ACC112 (cell line): ENCODE measurements around the gene PGLYRP4.
"Not testable (repeated sequence)": the region's sequence is repeated elsewhere in the genome, so short reads cannot be mapped to it uniquely, and the experiment has no call there.

Experiments
- H2AFZ ChIP-seq: fragments of 200-600 bp; sonication (generic); one replicate; pipeline ENCODE4 v1.6.0; 2017; ENCODE audit warnings: antibody characterized with exemption, low read length; ENCODE audit not compliant: unreplicated experiment
- H3K27ac ChIP-seq: fragments of 200-600 bp; sonication (generic); 2 replicates; pipeline ENCODE4 v1.5.1; 2014; ENCODE audit warnings: low read depth, mild to moderate bottlenecking, antibody characterized with exemption, low read length, moderate library complexity
- H3K27me3 ChIP-seq: fragments of 200-600 bp; sonication (generic); 2 replicates; pipeline ENCODE4 v1.6.1; 2014; ENCODE audit warnings: mild to moderate bottlenecking, antibody characterized with exemption, low read length, moderate library complexity, mixed read lengths; ENCODE audit not compliant: insufficient read depth
- H3K36me3 ChIP-seq: fragments of 200-600 bp; sonication (generic); 2 replicates; pipeline ENCODE4 v1.6.1; 2016; ENCODE audit warnings: mild to moderate bottlenecking, antibody characterized with exemption, low read length, moderate library complexity, mixed read lengths; ENCODE audit not compliant: insufficient read depth
- H3K4me1 ChIP-seq: fragments of 200-600 bp; sonication (generic); one replicate; pipeline ENCODE4 v1.6.1; 2016; ENCODE audit warnings: low read length, mixed read lengths; ENCODE audit not compliant: insufficient read depth, unreplicated experiment, control insufficient read depth
- H3K4me3 ChIP-seq: fragments of 200-600 bp; sonication (generic); 2 replicates; pipeline ENCODE4 v1.5.1; 2014; ENCODE audit warnings: mild to moderate bottlenecking, low read depth, low read length
- H3K79me2 ChIP-seq: fragments of 200-600 bp; sonication (generic); one replicate; pipeline ENCODE4 v1.6.0; 2016; ENCODE audit warnings: low read length; ENCODE audit not compliant: control insufficient read depth, unreplicated experiment, insufficient read depth

PGLYRP4 gene

DNA sequence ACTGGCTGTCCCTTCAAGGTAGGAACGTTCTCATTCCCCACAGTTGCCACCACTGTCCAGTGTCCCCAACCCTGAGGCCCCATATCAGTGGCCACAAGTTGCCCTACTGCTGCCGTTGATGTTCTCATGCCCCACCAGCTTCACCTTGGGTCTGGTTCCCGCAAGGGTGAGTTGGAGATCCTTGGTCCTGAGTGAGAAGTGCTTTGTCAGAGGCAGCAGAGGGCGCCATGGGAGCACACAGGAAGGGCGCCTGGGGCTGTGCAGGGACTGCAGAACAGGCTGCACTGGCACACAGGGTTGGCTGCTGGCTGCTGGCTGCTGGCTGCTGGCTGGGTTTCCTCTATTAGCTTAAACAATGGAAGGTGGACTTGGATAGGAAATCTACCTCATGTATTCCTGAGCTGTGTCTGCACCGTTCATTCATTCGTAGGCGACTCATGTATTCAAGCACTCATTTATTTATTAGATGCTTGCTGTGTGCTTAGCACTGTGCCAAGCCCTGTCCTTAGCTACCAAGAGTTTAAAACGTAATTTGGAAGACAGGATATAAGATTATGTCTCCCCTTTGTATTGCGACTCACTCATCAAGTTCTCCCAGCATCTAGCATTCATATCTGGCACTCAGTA, 6.9 kb upstream of the PGLYRP4 start:
- H3K79me2 ChIP-seq, result no peaks in the 10 kb centered on the region
- peaks cover 50% of the 10 kb centered on the region for H3K27me3 ChIP-seq
- no peak overlapping the region for H3K27ac ChIP-seq
- no peak overlapping the region for H2AFZ ChIP-seq
- H3K36me3 ChIP-seq, result no peaks in the 10 kb centered on the region
- no peak overlapping the region for H3K4me3 ChIP-seq
- no peaks in the 10 kb centered on the region for H3K4me1 ChIP-seq

- Histone ChIP-seq H3K36me3 (no peaks in the 10 kb centered on the region), H3K27ac (no peak overlapping the region), H3K79me2 (no peaks in the 10 kb centered on the region), H3K4me3 (no peak overlapping the region), H3K27me3 (peaks cover 49% of the 10 kb centered on the region), H3K4me1 (no peaks in the 10 kb centered on the region), H2AFZ (no peak overlapping the region)
Observed at GRCh38 chr1:153354515-153355193, 6.0 kb upstream of the PGLYRP4 start.

DNA sequence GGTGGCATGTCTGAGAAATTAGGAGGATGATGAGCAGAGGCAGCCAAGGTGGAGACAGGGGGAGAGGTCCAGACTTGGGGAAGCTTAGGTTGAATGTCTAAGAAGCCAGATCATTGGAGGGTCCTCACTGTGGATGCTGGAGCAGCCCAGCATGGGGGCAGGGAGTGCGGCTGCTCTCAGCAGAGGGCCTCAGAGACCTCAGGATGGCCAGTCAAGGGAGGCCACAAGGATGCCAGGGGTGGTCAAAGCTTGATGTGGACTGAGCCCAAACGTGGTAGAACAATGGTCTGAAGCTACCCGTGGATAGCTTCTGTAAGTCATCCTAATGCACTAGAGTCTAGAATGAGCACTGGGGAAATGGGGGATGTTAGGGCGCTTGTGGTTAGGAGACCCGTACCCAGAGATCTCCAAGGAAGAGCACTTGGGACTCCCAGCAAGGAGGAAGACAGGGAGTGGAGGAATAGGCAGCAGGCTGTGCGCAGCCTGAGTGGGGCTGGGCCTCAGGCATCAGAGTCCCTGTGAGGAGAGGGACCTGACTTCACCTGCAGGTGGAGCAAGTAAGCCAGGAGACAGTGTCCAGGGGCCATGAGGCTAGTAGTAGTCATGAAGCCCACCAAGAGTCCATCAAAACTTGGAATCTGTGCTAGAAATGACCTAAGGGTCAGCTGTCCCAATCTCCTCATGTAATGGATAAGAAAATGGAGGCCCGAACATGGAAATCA, 4.7 kb upstream of the PGLYRP4 start:
- H3K27ac ChIP-seq, result no peak overlapping the region
- no peaks in the 10 kb centered on the region for H3K4me1 ChIP-seq
- H3K4me3 ChIP-seq, result no peak overlapping the region
- no peak overlapping the region for H2AFZ ChIP-seq
- no peaks in the 10 kb centered on the region for H3K79me2 ChIP-seq
- H3K36me3 ChIP-seq, result no peaks in the 10 kb centered on the region
- H3K27me3 ChIP-seq, result peaks cover 55% of the 10 kb centered on the region

DNA sequence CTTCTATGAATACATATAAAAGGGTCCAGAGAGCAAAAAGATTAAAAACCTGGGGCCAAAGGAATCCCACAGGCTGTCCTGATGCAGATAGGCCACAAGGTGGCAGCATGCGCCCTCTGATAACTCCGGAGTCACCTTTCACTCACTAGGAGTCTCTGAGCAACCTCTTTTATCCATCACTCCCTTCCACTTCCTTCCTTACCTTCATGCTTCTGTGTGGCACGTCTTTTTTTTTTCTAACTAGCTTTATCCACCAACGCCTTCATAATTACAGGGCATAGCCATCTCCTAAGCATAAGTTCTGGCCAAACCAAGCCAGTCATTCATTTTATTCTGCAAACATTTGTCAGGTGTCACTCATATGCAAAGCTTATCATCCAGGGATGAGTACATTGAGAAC, 3.9 kb upstream of the PGLYRP4 start:
- H3K79me2 ChIP-seq, result no peaks in the 10 kb centered on the region
- no peaks in the 10 kb centered on the region for H3K36me3 ChIP-seq
- H3K4me1 ChIP-seq, result no peaks in the 10 kb centered on the region
- no peak overlapping the region for H2AFZ ChIP-seq
- H3K4me3 ChIP-seq, result no peak overlapping the region
- peaks cover 60% of the 10 kb centered on the region for H3K27me3 ChIP-seq
- no peak overlapping the region for H3K27ac ChIP-seq

DNA sequence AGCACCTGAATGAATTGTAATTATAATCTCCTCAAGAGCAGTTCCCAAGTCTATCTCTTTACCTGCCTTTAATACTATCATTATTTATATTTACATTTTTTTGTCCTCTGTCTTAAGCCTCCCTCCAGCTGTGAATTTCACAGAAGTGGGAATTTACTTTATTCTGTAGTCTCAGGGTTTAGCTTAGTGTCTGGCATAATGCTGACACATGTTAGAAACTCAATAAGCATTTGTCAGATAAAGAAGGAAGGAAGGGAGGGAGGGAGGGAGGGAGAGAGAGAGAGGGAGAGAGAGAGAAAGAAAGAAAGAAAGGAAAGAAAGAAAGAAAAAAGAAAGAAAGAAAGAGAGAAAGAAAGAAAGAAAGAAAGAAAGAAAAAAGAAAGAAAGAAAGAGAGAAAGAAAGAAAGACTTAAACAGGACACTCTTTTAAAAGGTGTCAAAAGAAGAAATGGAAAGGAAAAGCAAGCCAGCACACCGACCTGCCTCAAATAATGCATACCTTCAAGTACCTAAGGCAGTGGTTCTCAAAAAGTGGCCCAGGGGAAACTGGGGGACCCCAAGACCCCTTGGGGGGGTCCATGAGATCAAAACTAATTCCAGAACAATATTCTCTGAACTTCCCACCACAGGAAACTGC, 1.8 kb upstream of the PGLYRP4 start:
- H3K4me1 ChIP-seq, result no peaks in the 10 kb centered on the region

DNA sequence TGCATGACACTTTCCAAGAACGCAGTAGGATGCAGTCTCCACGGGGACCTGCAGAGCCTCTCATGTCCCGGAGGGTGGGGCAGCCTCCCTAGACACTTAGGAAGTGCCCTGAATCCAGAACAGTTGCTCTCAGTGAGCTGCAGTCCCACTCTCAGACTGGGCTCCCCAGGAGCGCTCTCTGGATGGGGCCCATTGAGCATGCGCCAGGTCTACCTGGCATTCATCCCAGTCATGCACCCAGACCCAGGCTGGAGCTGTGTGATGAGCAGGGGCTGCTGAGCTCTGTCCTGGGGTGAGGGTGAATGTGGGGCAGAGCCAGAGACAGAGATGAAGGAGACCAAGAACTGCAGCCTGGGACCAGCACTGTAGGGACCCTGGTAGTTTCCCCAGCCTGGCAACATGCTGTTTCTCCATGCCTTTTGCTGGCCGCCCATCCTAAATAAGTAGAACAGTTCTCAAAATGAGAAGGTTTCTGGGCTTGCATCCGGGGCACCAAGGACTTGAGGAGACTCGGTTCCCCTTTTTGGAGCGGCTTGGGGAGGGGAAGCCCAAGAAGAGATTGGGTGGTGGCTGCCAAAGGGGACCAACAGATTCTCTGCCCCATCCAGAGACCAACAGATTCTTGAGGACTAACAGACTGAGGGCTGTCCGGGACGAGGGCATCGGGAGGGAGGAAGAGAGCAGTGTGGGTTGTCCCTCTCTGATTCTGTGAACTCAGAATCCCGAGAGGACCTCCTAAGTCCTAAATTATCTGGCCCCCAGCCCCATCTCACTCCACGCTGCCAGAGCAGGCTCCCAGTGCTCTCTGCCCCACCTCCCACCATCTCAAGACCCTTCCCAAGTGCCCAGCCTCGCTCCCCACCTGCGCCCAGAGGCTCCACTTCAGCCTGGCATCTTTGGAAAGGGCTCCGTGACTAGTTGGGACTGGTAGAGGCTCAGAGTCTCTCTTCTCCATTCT, 1.0 kb upstream of the PGLYRP4 start:
- Histone ChIP-seq H3K27ac (no peak overlapping the region), H3K4me3 (no peak overlapping the region), H3K36me3 (no peaks in the 10 kb centered on the region), H3K4me1 (no peaks in the 10 kb centered on the region), H3K79me2 (no peaks in the 10 kb centered on the region), H2AFZ (no peak overlapping the region), H3K27me3 (peaks cover 65% of the 10 kb centered on the region)

More for the DNA sequence above, 1.8 kb upstream of the PGLYRP4 start:
- no peak overlapping the region for H3K27ac ChIP-seq
- no peaks in the 10 kb centered on the region for H3K36me3 ChIP-seq
- H3K4me3 ChIP-seq, result no peak overlapping the region
- no peak overlapping the region for H2AFZ ChIP-seq
- no peaks in the 10 kb centered on the region for H3K79me2 ChIP-seq
- peaks cover 61% of the 10 kb centered on the region for H3K27me3 ChIP-seq

- Histone ChIP-seq H3K27ac (no peak overlapping the region), H3K79me2 (no peaks in the 10 kb centered on the region), H2AFZ (no peak overlapping the region), H3K36me3 (no peaks in the 10 kb centered on the region), H3K4me3 (no peak overlapping the region), H3K27me3 (peaks cover 82% of the 10 kb centered on the region), H3K4me1 (no peaks in the 10 kb centered on the region)
Observed at GRCh38 chr1:153347856-153348255, 785 bp downstream of the PGLYRP4 start.

DNA sequence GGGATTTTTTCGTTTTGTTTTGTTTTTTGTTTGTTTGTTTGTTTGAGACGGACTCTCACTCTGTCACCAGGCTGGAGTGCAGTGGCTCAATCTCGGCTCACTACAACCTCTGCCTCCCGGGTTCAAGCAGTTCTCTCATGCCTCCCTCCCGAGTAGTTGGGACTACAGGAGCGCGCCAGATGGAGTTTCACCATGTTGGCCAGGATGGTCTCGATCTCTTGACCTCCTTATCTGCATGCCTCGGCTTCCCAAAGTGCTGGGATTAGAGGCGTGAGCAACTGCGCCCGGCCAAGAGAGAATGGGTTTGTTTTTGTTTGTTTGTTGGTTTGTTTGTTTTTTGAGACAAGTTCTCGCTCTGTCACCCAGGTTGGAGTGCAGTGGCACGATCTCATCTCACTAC, 1.6 kb downstream of the PGLYRP4 start:
- not testable (repeated sequence) for H3K4me3 ChIP-seq, H3K79me2 ChIP-seq, H3K27ac ChIP-seq, H3K36me3 ChIP-seq, H3K4me1 ChIP-seq, H2AFZ ChIP-seq
- H3K27me3 ChIP-seq, result peaks cover 89% of the 10 kb centered on the region

- peaks cover 87% of the 10 kb centered on the region for H3K27me3 ChIP-seq
- no peaks in the 10 kb centered on the region for H3K36me3 ChIP-seq
- H3K79me2 ChIP-seq, result no peaks in the 10 kb centered on the region
- no peak overlapping the region for H2AFZ ChIP-seq
- no peak overlapping the region for H3K4me3 ChIP-seq
- no peaks in the 10 kb centered on the region for H3K4me1 ChIP-seq
- H3K27ac ChIP-seq, result no peak overlapping the region
Observed at GRCh38 chr1:153346077-153346723, 2.4 kb downstream of the PGLYRP4 start.
